ENCODE measurements around the gene MEIS1.

The MEIS1 gene

DNA sequence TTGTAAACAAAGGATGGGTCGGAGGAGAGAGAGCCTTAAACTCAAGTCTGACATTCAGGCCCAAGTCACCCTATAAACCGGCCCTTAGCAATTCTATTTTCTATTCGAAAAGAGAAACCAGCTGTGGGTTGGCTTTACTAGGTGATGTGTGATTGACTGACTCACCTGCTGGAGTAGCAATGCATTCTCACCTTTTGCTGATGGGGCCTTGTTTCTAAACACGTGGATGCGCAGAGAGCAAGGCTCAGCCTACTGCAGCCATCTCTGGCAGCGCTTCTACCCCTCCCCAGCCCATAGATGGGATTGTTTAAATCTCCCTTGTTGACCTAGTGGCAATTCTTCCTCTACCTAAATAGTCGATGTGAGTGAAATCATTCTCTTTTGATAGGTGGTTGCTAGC, 138.5 kb downstream of the MEIS1 start:
- TF ChIP-seq, protein P1, sequence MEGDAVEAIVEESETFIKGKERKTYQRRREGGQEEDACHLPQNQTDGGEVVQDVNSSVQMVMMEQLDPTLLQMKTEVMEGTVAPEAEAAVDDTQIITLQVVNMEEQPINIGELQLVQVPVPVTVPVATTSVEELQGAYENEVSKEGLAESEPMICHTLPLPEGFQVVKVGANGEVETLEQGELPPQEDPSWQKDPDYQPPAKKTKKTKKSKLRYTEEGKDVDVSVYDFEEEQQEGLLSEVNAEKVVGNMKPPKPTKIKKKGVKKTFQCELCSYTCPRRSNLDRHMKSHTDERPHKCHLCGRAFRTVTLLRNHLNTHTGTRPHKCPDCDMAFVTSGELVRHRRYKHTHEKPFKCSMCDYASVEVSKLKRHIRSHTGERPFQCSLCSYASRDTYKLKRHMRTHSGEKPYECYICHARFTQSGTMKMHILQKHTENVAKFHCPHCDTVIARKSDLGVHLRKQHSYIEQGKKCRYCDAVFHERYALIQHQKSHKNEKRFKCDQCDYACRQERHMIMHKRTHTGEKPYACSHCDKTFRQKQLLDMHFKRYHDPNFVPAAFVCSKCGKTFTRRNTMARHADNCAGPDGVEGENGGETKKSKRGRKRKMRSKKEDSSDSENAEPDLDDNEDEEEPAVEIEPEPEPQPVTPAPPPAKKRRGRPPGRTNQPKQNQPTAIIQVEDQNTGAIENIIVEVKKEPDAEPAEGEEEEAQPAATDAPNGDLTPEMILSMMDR (IDR thresholded peaks at IDR 0.05; ENCODE audit: low read depth, low read length): no peak
- H3K4me3 ChIP-seq (ENCODE audit: low read depth, low read length): no peak overlapping the region

DNA sequence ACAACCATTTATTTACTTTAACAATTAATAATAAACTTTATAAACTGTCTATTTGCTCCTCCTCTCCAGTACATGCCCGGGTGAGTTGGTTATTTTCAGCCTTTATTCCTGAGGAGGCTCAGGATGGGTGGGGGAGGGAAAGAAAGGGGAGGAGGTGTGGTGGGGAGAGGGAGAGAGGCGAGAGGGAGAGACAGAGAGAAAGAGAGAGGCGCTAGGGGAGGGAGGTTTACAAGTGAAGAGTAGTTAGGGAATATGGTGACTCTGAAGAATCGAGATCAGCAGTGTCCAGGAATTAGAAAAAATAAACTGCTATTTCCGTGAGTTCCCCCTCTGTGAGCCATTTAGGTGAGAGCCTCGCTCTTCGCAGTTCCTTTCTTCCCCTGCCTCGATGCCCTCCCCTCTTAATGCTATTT, 138.9 kb downstream of the MEIS1 start:
- Histone ChIP-seq H3K27me3 (ENCODE audit: insufficient read depth, low read depth, severe bottlenecking) (peaks cover 34% of the 10 kb centered on the region), H3K27ac (no peak overlapping the region), H3K9me3 (ENCODE audit: severe bottlenecking) (no peaks in the 10 kb centered on the region), H3K4me3 (ENCODE audit: low read depth, low read length) (no peak overlapping the region), H3K36me3 (peaks cover 2% of the 10 kb centered on the region; the same call in 1 of the 2 replicates)
- no peak for DNase-seq
- TF ChIP-seq, protein P1 (IDR thresholded peaks at IDR 0.05; ENCODE audit: low read depth, low read length): no peak

More for the DNA sequence above, 138.5 kb downstream of the MEIS1 start:
- Histone ChIP-seq H3K27me3 (ENCODE audit: insufficient read depth, low read depth, severe bottlenecking) (peaks cover 29% of the 10 kb centered on the region), H3K27ac (no peak overlapping the region), H3K9me3 (ENCODE audit: severe bottlenecking) (no peaks in the 10 kb centered on the region), H3K36me3 (peaks cover 2% of the 10 kb centered on the region; the same call in 1 of the 2 replicates)
- DNase-seq: no peak

DNA sequence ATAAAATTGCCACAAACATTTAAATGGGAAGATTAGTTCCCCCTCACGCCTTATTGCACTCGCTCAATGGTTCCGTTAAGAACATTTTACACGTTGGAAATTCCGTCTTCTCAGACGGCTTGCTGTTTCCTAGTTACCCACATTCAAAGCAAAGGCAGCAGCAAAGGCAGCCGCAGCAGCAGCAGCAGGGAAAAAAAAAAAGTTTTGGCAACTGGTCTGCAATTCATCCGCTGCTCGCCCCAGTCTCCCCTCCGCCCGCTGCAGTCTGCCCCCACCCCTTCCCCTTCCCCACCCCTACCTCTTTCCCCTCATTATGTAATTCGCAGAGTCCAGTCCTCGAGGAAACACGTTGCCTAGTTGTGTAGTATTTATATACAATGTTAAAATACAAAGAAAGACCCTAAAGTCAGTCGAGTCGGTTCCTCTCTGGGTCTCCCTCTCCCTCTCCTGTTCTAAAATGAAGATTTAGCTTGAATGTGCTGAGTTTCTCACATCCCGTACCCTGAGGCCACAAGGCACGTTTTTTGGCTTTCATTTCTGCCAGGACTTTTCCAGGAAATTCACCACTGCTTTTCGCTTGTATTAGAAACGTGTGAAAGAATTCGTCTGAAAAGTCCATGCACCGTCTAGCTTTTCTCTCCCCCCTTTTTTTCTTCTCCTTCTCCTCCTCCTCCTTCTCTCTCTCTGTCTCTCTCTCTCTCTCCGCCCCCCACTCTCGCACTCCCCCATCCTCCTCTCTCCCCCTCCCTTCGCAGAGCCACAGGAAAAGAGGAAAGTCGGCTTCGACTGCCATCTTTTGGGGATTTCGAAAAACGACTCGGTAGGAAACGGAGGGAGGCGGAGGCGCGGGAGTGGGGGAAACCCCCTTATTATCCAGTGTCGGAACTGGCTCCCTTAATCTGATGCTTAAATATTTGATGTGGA, 140.0 kb downstream of the MEIS1 start:
- H3K27ac ChIP-seq: no peak overlapping the region
- no peaks in the 10 kb centered on the region for H3K36me3 ChIP-seq
- H3K9me3 ChIP-seq (ENCODE audit: severe bottlenecking): no peaks in the 10 kb centered on the region
- H3K4me3 ChIP-seq (ENCODE audit: low read depth, low read length): peak overlapping the region; percentile 64
- TF ChIP-seq, protein P1 (IDR thresholded peaks at IDR 0.05; ENCODE audit: low read depth, low read length): peak; percentile 66
- DNase-seq: peak; percentile 82
- peaks cover 45% of the 10 kb centered on the region for H3K27me3 ChIP-seq (ENCODE audit: insufficient read depth, low read depth, severe bottlenecking)

DNA sequence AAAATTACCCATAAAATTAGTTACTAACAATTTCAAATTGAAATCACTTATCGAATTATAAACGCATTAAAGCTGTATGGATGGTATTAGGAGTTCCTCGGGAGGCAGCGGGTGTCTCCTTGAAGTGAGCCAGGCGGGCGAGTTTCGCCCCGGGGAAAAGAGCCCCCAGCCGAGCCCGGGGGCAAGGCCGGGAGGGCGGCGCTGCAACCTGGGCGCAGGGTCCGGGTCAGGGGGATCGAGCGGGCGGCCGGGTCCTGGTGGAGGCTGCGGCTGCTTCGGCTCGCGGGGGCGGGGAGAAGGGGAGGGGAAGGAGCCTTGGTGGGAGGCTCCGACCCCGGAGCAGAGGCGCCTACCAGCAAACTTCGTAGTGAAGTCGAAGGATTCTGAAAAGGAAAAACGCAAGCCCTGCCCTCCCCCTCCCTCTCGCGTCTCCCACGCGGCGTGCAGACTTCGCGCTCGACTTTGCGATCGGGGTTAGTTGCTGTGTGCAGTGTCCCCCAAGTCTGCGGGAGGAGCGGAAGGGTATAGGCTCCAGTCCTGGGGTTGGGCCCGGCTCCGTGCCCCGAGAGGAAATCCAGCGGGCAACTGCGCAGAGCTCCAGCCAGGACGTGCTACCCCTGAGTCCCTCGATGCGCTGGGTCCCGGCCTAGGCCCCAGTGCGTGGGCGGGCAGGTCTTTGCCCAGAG, 140.8 kb downstream of the MEIS1 start:
- no peak overlapping the region for H3K27ac ChIP-seq
- H3K27me3 ChIP-seq (ENCODE audit: insufficient read depth, low read depth, severe bottlenecking): peaks cover 53% of the 10 kb centered on the region
- no peaks in the 10 kb centered on the region for H3K36me3 ChIP-seq
- DNase-seq: peak; percentile 36
- H3K4me3 ChIP-seq (ENCODE audit: low read depth, low read length): peak overlapping the region; percentile 64
- no peaks in the 10 kb centered on the region for H3K9me3 ChIP-seq (ENCODE audit: severe bottlenecking)
- TF ChIP-seq, protein P1 (IDR thresholded peaks at IDR 0.05; ENCODE audit: low read depth, low read length): no peak

DNA sequence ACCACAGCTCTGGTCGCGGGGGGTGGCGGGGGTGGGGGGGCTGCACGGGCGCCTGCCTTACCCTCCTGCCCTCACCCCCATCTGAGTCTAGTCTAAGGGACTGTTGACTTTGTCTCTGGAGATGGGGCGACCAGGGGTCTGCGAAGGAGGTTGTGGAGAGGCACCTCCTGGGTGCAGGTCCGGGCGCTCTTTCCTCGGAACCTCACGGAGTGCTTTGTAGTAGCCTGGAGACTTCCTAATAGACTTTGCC, 141.3 kb downstream of the MEIS1 start:
- H3K9me3 ChIP-seq (ENCODE audit: severe bottlenecking): peaks cover under 1% of the 10 kb centered on the region
- DNase-seq: no peak
- H3K27me3 ChIP-seq (ENCODE audit: insufficient read depth, low read depth, severe bottlenecking): peaks cover 58% of the 10 kb centered on the region
- TF ChIP-seq, protein P1 (IDR thresholded peaks at IDR 0.05; ENCODE audit: low read depth, low read length): no peak
- peak overlapping the region; percentile 64 for H3K4me3 ChIP-seq (ENCODE audit: low read depth, low read length)
- H3K27ac ChIP-seq: no peak overlapping the region
- H3K36me3 ChIP-seq: no peaks in the 10 kb centered on the region
